IMR-90 (cell line): ENCODE results near the gene UBL7. TPM values are rescaled to one million over a fixed set of nuclear protein-coding genes. Genes with fewer than 3 reads are reported as not detected.
A peak's percentile ranks its signal among the peaks of the same experiment; 100 is the strongest.

Source experiments
- ATAC-seq: fragments of 200-7000 bp; cut with Tn5 transposase; 2 replicates; pipeline ENCODE4 v1.9.1; 2020; ENCODE audit warnings: low read depth, mild to moderate bottlenecking, moderate library complexity
- BruUV-seq: library from RNA; stranded (reverse); fragments of 400-500 nt; replicated peaks from 2 replicates; lab custom pipeline; 2021; lab: Mats Ljungman, UMichigan
- CTCF ChIA-PET: fragments of 300-600 bp; formaldehyde crosslinking; extraction: SDS; loops from one replicate; lab custom pipeline; 2021; ENCODE audit warnings: antibody characterized with exemption; lab: Yijun Ruan, JAX
- POLR2A ChIA-PET: fragments of 300-600 bp; sonication (Branson Sonifier 250); formaldehyde crosslinking; loops from one replicate; lab custom pipeline; 2022; ENCODE audit warnings: antibody characterized with exemption; ENCODE audit not compliant: unreplicated experiment; lab: Charles Lee
- DNase-seq: peaks from one replicate; pipeline ENCODE4 v3.0.0; 2013
- H2AFZ ChIP-seq: replicated peaks from 2 replicates; pipeline ENCODE3; 2013; ENCODE audit warnings: low read length, mild to moderate bottlenecking; ENCODE audit not compliant: poor library complexity
- H2AK5ac ChIP-seq: 2 replicates; pipeline ENCODE4 v1.6.1; 2013; ENCODE audit warnings: low read depth, low read length, inconsistent platforms
- H2AK9ac ChIP-seq: replicated peaks from 2 replicates; pipeline ENCODE3; 2013; ENCODE audit warnings: mild to moderate bottlenecking, low read depth, low read length, moderate library complexity; ENCODE audit not compliant: poor library complexity
- H2BK120ac ChIP-seq: 2 replicates; pipeline ENCODE4 v1.6.1; 2013; ENCODE audit warnings: low read depth, low read length, inconsistent platforms
- H2BK15ac ChIP-seq: 3 replicates; pipeline ENCODE4 v1.6.1; 2013; ENCODE audit warnings: low read depth, low read length, inconsistent platforms
- H2BK20ac ChIP-seq: 2 replicates; pipeline ENCODE4 v1.6.1; 2013; ENCODE audit warnings: low read depth, mild to moderate bottlenecking, inconsistent platforms, low read length, moderate library complexity
- H2BK5ac ChIP-seq: 2 replicates; pipeline ENCODE4 v1.6.1; 2013; ENCODE audit warnings: mild to moderate bottlenecking, low read depth, low read length, inconsistent platforms; ENCODE audit not compliant: poor library complexity, severe bottlenecking
- H3K14ac ChIP-seq: replicated peaks from 2 replicates; pipeline ENCODE4 v1.6.1; 2013; ENCODE audit warnings: low read depth, low read length, inconsistent platforms
- H3K18ac ChIP-seq: 2 replicates; pipeline ENCODE4 v1.6.1; 2013; ENCODE audit warnings: low read depth, low read length, control low read depth
- H3K23ac ChIP-seq: 2 replicates; pipeline ENCODE4 v1.6.1; 2013; ENCODE audit warnings: low read depth, low read length, inconsistent platforms
- H3K27ac ChIP-seq: 2 replicates; pipeline ENCODE4 v1.5.1; 2013; ENCODE audit warnings: mild to moderate bottlenecking, control low read depth, low read length; ENCODE audit not compliant: insufficient read depth
- H3K27me3 ChIP-seq: 2 replicates; pipeline ENCODE4 v1.6.1; 2013; ENCODE audit warnings: low read length; ENCODE audit not compliant: control insufficient read depth, insufficient read depth
- H3K36me3 ChIP-seq: 2 replicates; pipeline ENCODE4 v1.6.1; 2013; ENCODE audit warnings: low read length, mixed read lengths; ENCODE audit not compliant: control insufficient read depth, insufficient read depth
- H3K4ac ChIP-seq: 2 replicates; pipeline ENCODE4 v1.6.1; 2013; ENCODE audit warnings: low read depth, low read length, inconsistent platforms
- H3K4me1 ChIP-seq: 2 replicates; pipeline ENCODE4 v1.6.1; 2013; ENCODE audit warnings: low read length, mixed read lengths; ENCODE audit not compliant: control insufficient read depth, insufficient read depth
- H3K4me2 ChIP-seq: 2 replicates; pipeline ENCODE4 v1.6.1; 2013; ENCODE audit warnings: low read depth, mild to moderate bottlenecking, control low read depth, low read length, moderate library complexity
- H3K4me3 ChIP-seq: 2 replicates; pipeline ENCODE4 v1.5.1; 2013; ENCODE audit warnings: low read depth, mild to moderate bottlenecking, control low read depth, low read length, moderate library complexity; ENCODE audit not compliant: insufficient read depth
- H3K56ac ChIP-seq: 2 replicates; pipeline ENCODE4 v1.6.1; 2013; ENCODE audit warnings: low read length, inconsistent platforms; ENCODE audit not compliant: insufficient read depth; ENCODE audit errors: extremely low read depth
- H3K79me1 ChIP-seq, 2 experiments: 2 replicates each; pipeline ENCODE4 v1.6.1; 2013; ENCODE audit warnings: low read length in 2 of 2, inconsistent platforms in 1 of 2, low read depth in 1 of 2
- H3K9ac ChIP-seq: 2 replicates; pipeline ENCODE4 v1.6.1; 2013; ENCODE audit warnings: low read depth, low read length, control low read depth
- H3K9me1 ChIP-seq: 2 replicates; pipeline ENCODE4 v1.6.1; 2013; ENCODE audit warnings: low read length, inconsistent platforms; ENCODE audit not compliant: insufficient read depth
- H3K9me3 ChIP-seq: 2 replicates; pipeline ENCODE4 v1.6.1; 2013; ENCODE audit warnings: low read length; ENCODE audit not compliant: control insufficient read depth, insufficient read depth
- H4K20me1 ChIP-seq: 2 replicates; pipeline ENCODE4 v1.6.1; 2013; ENCODE audit warnings: low read length, inconsistent platforms; ENCODE audit not compliant: insufficient read depth
- H4K5ac ChIP-seq: 2 replicates; pipeline ENCODE4 v1.6.1; 2013; ENCODE audit warnings: mild to moderate bottlenecking, low read depth, low read length, control low read depth
- H4K8ac ChIP-seq, 2 experiments: 2 replicates each; pipeline ENCODE4 v1.6.1; 2013; ENCODE audit warnings: low read depth in 2 of 2, low read length in 2 of 2, control low read depth in 1 of 2, inconsistent platforms in 1 of 2
- H4K91ac ChIP-seq: 2 replicates; pipeline ENCODE4 v1.6.1; 2013; ENCODE audit warnings: low read depth, low read length, inconsistent platforms; ENCODE audit not compliant: insufficient read depth
- BHLHE40 ChIP-seq: fragments of 150-350 bp; IDR thresholded peaks from 2 replicates; pipeline ENCODE4 v1.6.1; 2016; ENCODE audit warnings: mild to moderate bottlenecking, low read depth, low read length
- CEBPB ChIP-seq: IDR thresholded peaks from 2 replicates; pipeline ENCODE4 v1.6.1; 2012; ENCODE audit warnings: low read depth, low read length, improper control_type of control experiment
- CTCF ChIP-seq: conservative IDR thresholded peaks from 2 replicates; pipeline ENCODE4 v1.5.1; 2012; ENCODE audit warnings: mild to moderate bottlenecking, low read depth, low read length, improper control_type of control experiment
- ELK1 ChIP-seq: fragments of 150-350 bp; IDR thresholded peaks from 2 replicates; pipeline ENCODE4 v1.6.1; 2016; ENCODE audit warnings: low read depth, mild to moderate bottlenecking, low read length, moderate library complexity, borderline replicate concordance
- MXI1 ChIP-seq: IDR thresholded peaks from 2 replicates; pipeline ENCODE4 v1.6.1; 2012; ENCODE audit warnings: low read depth, mild to moderate bottlenecking, low read length, moderate library complexity, borderline replicate concordance
- NFE2L2 ChIP-seq: fragments of 150-350 bp; IDR thresholded peaks from 2 replicates; pipeline ENCODE4 v1.6.1; 2016; ENCODE audit warnings: low read depth, mild to moderate bottlenecking, low read length
- RAD21 ChIP-seq: IDR thresholded peaks from 2 replicates; pipeline ENCODE4 v1.6.1; 2012; ENCODE audit warnings: low read length, improper control_type of control experiment
- RCOR1 ChIP-seq: IDR thresholded peaks from 2 replicates; pipeline ENCODE4 v1.6.1; 2012; ENCODE audit warnings: mild to moderate bottlenecking, low read length, improper control_type of control experiment; ENCODE audit not compliant: insufficient replicate concordance
- RFX5 ChIP-seq: IDR thresholded peaks from 2 replicates; pipeline ENCODE4 v1.8.0; 2012; ENCODE audit warnings: low read depth, mild to moderate bottlenecking, low read length, moderate library complexity
- USF2 ChIP-seq: fragments of 150-350 bp; IDR thresholded peaks from 2 replicates; pipeline ENCODE4 v1.6.1; 2017; ENCODE audit warnings: mild to moderate bottlenecking, antibody characterized with exemption, low read length, low read depth
- WGBS, 2 experiments: methylation state at CpG; one replicate each; pipeline versions ENCODE4 v1.1.5 to v1.1.7; 2013; ENCODE audit warnings: missing lambda C conversion rate in 2 of 2; ENCODE audit not compliant: insufficient read length in 1 of 2; ENCODE audit errors: extremely low coverage in 2 of 2; 5-methylcytosine and 5-hydroxymethylcytosine counted together
- dilution Hi-C: fragments of 300-500 bp; cut with HindIII; formaldehyde crosslinking; loops from one replicate; pipeline ENCODE4 v1.14.3; 2018; ENCODE audit warnings: low sequenced_read_pairs; ENCODE audit not compliant: unreplicated experiment
- in situ Hi-C: fragments of 300-500 bp; cut with MboI; formaldehyde crosslinking; loops from 3 replicates; pipeline ENCODE4 v1.14.3; 2019; ENCODE audit warnings: low sequenced_read_pairs, inconsistent platforms, mixed read lengths
- intact Hi-C: fragments of 100-400 bp; cut with micrococcal nuclease; formaldehyde crosslinking; loops from 2 replicates; pipeline ENCODE4 v1.10.0; 2022
- polyA plus RNA-seq, 3 experiments: library from polyadenylated mRNA; depleted of rRNA; stranded (reverse); fragments of >200 nt; gene quantifications; 2 replicates each; pipeline ENCODE4 v1.2.3, GENCODE V29; 2012; ENCODE audit warnings: low replicate concordance in 1 of 3
- total RNA-seq: library from RNA; depleted of rRNA; stranded (reverse); fragments of >200 nt; gene quantifications from 2 replicates; pipeline ENCODE4 v1.2.3, GENCODE V29; 2012

Gene UBL7
- total and polyA plus RNA-seq, 2 of the 4 experiments (the other 2 are of a cell fraction): 68.1 to 78.4 TPM

- Histone ChIP-seq H3K4me2 (no peak overlapping the region), H3K27ac (no peak overlapping the region)
Observed at GRCh38 chr15:74403588-74403919, 57.4 kb downstream of the UBL7 start.

More at GRCh38 chr15:74403588-74403919, 57.4 kb downstream of the UBL7 start:
- H3K9me1 ChIP-seq: peaks cover 48% of the 10 kb centered on the region
- intact Hi-C loops (no loop called here), in situ Hi-C loops (no loop called here), dilution Hi-C loops (no loop called here)
- no peak overlapping the region for H3K9ac ChIP-seq
- peak overlapping the region; percentile 10 for H2BK5ac ChIP-seq
- no TSS peak for BruUV-seq
- H3K9me3 ChIP-seq: no peaks in the 10 kb centered on the region
- no peaks in the 10 kb centered on the region for H3K36me3 ChIP-seq
- DNase-seq (no peak), ATAC-seq (no peak)
- H2BK120ac ChIP-seq: peak overlapping the region; percentile 31
- H4K8ac ChIP-seq: peak overlapping the region in 1 of 2 experiments; percentile 41; a peak in 2 of 4 replicates
- H3K4ac ChIP-seq: peak overlapping the region; percentile 11; the same call in 1 of the 2 replicates
- POLR2A ChIA-PET: no interaction called here
- H3K27me3 ChIP-seq: no peaks in the 10 kb centered on the region
- H3K18ac ChIP-seq: no peak overlapping the region; the same call in 1 of the 2 replicates
- H4K5ac ChIP-seq: peak overlapping the region; percentile 5; the same call in 1 of the 2 replicates
- no peaks in the 10 kb centered on the region for H4K20me1 ChIP-seq
- H2BK20ac ChIP-seq: 0 out of 2 replicates have a peak overlapping the region, but pooled peaks have one; percentile 37
- H3K14ac ChIP-seq: peak overlapping the region; percentile 20; the same call in 1 of the 2 replicates
- H2BK15ac ChIP-seq: 0 out of 3 replicates have a peak overlapping the region, but pooled peaks have one; percentile 23
- H4K91ac ChIP-seq: peak overlapping the region; percentile 58; the same call in 1 of the 2 replicates
- peak overlapping the region; percentile 79 for H2AK9ac ChIP-seq
- CTCF ChIA-PET: no interaction called here
- peak overlapping the region; percentile 82 for H2AFZ ChIP-seq
- no peak overlapping the region for H3K56ac ChIP-seq
- peaks cover 36% of the 10 kb centered on the region for H3K4me1 ChIP-seq
- H3K23ac ChIP-seq: peak overlapping the region; percentile 11; the same call in 1 of the 2 replicates
- WGBS, 2 experiments: 89% methylated on average over 5 of the region's 10 CpGs; no CpG with 5 or more reads in 1 of the 2 experiments
- H2AK5ac ChIP-seq: peak overlapping the region; percentile 56
- TF ChIP-seq USF2: no peak
- no peak for TF ChIP-seq CTCF
- TF ChIP-seq RCOR1: no peak
- no peak for TF ChIP-seq CEBPB
- no peak for TF ChIP-seq RFX5
- no peak for TF ChIP-seq MXI1
- no peak for TF ChIP-seq RAD21
- no peak for TF ChIP-seq BHLHE40
- TF ChIP-seq ELK1: no peak
- no peak for TF ChIP-seq NFE2L2
- H3K79me1 ChIP-seq: peaks cover 0 to 34% of the 10 kb centered on the region in 2 experiments; a peak in 2 of 4 replicates
- no peak overlapping the region for H3K4me3 ChIP-seq
